HG03097 (cell line): Measurements from ENCODE around the gene MSRB3.
"Not testable (repeated sequence)": the region's sequence is repeated elsewhere in the genome, so short reads cannot be mapped to it uniquely, and the experiment has no call there.

ENCODE experiments used
- ATAC-seq: cut with Tn5 transposase; IDR thresholded peaks from one replicate; pipeline ENCODE4 v1.9.1; 2021; ENCODE audit not compliant: unreplicated experiment, low FRiP score

MSRB3 gene

DNA sequence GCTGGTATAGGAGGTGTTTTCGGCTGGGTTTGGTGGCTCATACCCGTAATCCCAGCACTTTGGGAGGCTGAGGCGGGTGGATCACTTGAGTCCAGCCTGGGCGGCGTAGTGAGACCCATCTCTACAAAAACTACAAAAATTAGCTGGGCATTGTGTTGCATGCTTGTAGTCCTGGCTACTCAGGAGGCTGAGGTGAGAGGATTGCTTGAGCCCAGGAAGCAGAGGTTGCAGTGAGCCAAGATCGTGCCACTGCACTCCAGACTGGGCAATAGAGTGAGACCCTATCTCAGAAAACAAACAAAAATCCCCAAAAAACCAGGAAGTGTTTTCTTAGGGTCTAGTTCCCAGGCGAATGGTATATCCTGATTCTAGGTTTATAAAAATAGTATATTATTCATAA, 7.0 kb downstream of the MSRB3 start:
- ATAC-seq, result not testable (repeated sequence)

DNA sequence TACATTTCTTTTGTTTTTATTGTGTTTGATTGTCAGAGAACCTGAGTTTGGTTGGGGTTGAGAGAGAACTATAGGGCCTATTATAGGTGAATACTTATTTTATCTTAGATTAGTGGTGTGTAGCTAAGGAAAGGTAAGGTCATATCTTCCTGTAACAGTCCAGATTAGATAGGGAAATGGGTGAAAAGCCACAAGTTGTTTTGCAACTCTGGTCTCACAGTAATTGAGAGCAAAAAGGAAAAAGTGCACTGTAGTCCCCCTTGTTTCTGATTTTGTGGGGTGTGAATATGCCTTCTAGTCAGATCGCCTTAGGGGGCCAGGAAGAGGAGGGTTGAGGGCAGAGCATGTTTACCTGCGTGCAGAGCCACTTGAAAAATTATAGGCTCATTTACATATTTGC, 8.9 kb downstream of the MSRB3 start:
- ATAC-seq, result no peak

DNA sequence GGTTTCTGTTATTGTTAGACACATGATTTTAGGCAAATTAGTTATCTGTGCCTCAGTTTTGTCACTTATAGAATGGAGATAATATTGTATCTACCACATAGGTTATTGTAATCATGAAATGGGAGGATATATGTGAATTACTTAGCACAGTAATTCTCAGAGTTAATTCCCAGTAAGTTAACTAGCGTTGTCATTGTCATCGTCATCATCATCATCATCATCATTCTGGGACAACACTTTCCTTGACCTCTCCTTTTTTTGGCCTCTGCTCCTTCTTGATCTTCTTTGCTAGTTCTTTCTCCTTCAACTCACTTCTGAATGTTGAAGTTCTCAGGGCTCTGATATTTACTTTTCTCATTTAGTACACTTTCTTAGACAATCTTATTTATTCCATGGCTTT, 13.8 kb downstream of the MSRB3 start:
- ATAC-seq, result no peak

DNA sequence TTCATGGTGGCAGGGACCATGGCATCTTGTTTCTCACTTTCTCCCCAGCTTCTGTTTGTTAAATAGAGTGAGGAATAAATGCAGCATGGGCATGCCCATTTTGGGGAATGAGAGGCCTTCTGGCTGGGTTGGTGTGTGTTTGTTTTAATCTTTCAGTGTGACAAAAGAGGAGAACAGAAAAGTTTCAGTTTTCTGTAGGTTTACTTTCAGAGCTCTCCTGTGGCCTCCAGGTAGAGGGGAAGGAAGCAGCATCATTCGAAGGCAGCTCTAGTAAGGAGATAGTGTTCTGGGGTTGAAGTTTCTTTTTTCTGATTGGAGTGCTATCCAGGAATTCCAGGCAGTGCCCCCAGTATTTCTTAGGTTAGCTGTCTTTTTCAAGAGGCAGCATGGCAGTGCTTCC, 15.3 kb downstream of the MSRB3 start:
- no peak for ATAC-seq

DNA sequence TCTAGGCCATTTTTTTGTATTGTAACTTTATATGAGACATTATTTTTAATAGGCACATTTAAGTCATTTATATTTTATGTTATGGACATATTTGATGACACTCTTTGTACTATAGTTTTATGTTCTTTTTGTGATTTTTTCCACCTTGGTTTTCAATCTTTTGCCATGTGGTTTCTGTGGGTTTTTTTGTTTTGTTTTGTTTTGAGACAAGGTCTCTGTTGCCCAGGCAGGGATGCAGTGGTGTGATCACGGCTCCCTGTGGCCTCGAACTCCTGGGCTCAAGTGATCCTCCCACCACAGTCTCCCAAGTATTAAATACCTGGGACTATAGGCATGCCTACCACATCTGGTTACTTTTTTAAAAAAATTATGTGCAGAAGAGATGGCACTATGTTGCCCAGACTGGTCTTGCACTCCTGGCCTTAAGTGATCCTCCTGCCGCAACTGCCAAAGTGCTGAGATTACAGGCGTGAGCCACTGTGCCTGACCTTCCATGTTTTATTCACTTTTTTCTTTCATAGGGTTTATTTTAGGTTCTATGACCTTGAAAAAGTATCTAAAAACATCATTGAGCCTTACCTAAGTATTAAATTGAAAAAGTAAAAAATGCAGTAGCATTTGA, 16.3 kb downstream of the MSRB3 start:
- ATAC-seq, result no peak

DNA sequence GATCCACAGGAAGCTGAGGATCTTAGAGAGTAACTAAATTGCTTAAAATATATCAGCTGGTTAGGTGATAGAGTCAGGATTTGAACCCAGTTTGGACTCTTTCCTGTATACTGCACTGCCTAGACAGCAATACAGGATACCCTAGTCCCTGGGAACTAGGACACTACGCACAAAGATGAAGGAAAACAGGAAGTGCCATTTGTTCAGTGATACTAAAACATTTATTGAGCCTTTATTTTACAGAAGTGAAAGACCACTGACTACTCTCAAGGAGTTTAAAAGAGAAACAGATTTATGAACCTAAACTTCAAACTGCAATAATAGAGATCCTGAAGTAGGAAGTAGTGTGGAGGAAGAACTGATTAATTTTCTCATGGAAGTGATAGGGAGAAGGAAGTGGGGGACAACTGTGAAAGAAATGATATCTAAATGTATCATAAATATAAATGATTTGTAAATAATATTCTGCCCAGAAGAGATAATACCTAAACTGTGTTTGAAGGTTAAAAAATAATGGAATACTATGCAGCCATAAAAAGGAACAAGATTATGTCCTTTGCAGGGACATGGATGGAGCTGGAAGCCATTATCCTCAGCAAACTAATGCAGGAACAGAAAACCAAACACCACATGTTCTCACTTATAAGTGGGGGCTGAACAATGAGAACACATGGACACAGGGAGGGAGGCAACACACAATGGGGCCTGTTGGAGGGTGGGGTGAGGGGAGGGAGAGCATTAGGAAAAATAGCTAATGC, 18.2 kb downstream of the MSRB3 start:
- ATAC-seq, result no peak

DNA sequence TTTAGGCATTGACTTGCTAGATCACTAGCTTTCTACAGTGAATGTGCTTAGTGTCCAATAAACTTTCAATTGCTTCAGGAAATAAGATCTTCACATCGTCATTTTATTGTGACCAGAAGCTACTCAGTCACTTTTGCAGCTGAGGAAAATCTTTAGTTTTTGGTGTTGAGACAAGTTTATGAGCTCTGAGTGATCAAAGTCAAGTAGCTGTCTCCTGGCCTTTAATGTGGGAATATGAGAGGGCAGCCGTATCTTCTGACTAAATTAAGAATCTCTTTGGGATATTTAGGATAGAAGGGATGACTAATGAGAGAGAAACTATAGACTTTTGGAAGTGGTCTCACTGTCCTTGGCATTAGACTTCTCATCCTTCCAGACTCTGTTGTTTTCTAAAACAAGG, 21.6 kb downstream of the MSRB3 start:
- ATAC-seq, result no peak

DNA sequence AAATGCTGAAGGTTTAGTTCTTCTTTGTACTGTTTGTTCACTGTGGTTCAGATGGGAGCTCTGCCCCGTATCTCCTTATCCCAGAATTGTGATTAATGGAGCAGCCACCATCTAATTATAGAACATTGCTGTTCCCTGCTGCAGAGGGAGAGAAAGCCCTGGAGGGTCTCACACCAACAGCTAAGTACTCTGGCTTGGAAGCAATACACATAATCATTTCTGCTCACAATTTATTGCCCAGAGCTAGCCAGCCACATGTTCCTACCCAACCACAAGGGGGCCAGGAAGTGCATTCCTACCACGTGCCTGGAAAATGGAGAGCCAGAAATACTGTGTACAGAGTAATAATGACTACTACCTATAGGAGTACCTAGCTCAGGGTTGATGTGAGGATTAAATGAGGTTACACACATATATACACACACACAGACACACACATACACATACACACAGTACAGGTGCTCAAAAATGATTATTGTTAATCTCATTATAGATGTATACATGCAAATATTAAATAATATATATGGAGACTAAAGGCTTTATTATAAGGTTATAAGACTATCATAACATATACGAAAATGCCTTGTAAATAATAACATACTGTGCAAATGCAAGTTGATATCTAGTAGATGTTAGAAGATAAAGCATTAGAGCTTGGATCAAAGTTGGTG, 22.3 kb downstream of the MSRB3 start:
- no peak for ATAC-seq

DNA sequence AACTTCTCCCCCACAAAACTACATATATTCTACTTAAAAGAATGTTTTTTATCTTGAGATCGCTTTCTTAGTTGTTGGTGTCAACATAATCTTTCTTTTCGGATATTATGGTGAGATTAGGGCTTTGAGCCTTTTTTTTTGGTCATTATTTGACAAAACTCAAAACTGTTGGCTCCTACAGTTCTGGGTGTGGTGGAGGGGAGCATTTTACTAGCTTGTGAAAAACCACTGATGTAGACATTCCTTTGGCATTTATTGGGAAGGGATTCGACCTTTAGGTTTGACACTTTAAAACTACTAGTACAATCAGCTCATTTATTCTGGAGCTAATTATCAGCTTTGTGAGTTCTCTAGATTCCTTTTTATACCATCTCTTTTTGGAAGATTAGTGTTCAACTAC, 24.4 kb downstream of the MSRB3 start:
- ATAC-seq, result no peak

DNA sequence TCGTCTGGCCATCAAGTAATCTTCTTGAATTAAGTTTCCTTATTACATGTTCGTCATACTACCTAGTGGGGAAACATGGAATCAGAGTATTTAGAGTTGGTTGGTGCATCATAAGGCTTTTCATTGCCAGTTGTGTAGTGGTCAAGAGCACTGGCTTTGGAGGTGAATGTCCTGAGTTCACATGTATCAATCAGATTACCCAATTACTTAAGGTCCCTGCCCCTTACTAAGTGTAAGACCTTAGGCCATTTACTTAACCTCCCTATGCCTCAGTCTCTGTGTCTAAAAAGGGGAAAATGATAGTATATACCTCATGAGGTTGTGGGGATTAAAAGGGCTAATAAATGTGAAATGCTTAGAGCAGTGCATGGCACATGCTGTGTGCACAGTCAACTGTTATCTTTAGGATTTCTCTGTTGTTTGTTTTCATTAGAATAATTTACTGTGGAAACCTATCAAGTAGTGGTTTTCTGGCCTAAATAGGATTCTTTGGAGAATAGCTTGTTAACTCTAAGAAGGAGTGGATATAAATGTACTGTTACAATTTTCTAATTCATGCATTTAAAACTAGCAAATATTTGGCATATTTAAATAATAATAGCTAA, 27.0 kb downstream of the MSRB3 start:
- ATAC-seq, result no peak

DNA sequence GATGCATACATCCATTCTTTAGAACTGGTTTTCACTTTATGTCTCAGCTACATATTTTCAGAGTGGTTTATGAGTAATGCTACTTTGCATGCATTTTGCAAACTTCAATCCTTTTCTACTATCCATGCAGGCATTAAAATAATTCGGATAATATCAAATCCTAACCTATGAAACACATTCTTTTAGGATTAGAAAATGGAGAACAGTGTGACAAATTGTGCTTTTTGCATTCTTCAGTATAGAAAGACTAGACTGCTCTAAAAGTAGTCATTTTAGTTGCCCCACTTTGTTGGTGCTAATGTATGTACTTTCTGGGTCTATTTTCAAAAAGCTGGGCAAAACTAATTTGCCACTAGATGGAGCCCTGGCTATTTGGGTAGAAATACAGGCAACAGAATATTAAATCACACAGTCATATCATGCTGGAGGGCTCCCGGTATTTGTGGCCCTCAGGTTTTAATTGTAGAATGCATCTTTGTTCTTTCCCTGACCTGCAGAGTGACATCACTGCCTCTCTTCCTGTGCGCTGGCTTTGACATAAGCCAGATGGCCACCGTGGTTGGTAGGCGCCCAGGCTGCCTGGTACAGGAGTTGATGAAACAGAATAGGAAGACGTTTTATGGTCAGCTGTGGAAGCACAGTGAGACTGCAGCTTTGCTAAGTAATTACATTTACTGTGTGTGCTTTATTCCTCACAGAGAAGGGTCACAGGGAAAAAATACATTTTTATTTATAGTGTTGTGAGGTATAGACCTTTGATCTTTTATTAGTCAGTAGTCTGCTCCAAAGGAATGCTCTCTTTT, 28.1 kb downstream of the MSRB3 start:
- no peak for ATAC-seq

DNA sequence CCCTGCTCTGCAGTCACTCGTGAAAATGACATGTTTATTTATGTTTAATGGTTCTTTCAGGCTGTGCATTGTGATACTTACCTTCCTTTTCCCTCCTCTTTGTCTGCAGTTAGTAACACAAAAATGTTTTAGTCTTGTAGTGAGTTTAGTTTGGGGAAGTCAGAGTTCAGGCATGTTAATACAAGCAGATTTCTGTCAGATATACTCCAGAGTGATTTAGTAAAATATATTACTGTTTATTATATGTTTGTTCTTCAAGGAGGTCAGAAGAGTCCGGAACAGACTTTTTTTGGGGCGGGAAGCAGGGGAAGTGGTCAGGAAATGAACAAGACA, 28.7 kb downstream of the MSRB3 start:
- no peak for ATAC-seq

DNA sequence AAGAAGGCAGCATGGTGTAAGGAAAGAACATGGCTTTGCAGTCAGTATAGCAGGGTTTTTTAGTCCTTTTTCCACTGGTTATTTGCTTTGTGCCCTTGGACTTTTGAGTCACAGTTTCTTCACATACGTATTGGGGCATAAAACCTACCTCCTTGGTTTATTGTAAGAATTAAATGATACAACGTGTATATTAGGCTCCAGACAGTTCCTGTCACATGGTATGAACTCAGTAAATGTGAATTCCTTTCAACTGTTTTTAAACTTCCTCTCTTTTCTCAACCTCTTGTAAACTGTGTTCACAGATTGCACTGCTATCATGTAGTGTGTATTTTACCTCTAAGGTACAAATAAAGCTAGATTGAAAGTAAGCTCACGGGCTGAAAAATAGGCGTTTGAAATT, 29.5 kb downstream of the MSRB3 start:
- no peak for ATAC-seq

DNA sequence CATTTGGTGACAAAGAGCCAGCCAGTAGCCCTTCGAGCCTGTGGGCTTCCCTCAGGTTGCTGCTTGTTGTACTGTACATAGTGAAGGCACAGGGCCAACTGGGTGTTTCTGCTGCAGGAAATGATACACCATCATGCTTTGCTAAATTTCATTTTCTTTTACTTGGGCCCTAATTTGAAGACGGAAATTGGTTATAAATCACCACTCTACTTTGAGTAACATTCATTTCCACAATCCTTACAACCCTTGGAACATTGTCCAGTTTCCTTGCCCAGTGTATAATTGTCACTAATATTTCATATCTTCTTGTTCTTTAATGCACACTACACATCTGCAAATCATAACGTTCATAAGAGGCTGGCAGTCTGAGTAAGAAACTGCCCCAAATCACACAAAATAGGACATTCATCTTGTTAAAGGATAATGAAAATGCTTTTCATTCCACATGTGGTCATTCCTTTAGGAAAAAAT, 30.2 kb downstream of the MSRB3 start:
- ATAC-seq, result no peak

DNA sequence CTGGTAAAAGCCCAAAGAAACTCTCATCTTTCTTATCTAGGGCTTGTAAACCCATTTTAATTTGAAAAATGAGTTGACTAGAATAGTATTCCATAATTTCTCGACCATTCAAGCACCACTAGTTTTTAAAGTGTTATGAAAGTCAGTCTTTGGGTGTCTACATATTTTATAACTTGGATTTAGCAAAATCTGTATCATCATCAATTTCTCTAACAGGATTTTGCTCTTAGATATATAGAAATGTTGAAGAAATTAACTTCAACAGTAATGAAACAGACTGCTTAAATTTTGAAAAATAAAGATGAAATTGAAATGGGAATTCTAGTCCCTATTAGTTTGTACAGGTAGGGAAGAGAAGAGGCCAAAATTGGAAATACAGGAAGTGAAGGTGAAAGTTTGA, 32.8 kb downstream of the MSRB3 start:
- no peak for ATAC-seq

DNA sequence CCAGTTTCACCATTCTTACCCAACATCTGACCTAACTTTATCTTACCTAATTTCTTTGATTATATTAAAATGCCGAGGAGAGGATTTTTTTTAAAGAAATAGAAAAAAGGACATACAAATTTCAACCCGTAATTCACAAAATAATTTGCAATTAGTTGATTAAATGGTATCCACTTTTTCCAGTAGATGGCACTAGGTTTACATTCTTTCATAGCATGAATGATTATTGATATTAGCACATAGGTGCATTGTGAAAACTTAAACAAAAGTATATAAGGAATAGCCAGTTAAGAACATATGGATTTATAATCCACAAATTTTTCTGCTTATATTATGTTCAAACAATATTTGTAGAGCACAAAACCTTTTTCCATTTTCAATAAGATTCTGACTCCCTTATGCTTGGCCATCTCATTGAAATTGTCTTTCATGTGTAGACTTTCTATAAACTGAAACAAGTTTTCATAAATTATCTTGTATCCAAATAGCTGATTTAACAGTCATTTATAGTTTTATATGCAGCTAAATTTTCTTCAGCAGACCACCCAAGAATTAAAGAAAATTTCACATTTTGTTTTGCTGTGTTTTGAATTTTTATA, 35.3 kb downstream of the MSRB3 start:
- no peak for ATAC-seq

DNA sequence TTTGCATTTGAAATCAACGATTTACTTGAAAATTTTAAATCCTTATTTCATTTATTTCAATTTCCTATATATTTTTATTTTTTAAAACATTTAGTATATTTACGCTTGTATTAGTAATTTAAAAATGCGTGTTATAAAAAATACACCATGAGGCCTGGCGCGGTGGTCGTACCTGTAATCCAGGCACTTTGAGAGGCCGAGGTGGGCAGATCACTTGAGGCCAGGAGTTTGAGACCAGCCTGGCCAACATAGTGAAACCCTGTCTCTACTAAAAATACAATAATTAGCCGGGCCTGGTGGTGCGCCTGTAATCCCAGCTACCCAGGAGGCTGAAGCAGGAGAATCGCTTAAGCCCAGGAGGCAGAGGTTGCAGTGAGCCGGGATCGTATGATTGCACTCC, 36.8 kb downstream of the MSRB3 start:
- not testable (repeated sequence) for ATAC-seq

DNA sequence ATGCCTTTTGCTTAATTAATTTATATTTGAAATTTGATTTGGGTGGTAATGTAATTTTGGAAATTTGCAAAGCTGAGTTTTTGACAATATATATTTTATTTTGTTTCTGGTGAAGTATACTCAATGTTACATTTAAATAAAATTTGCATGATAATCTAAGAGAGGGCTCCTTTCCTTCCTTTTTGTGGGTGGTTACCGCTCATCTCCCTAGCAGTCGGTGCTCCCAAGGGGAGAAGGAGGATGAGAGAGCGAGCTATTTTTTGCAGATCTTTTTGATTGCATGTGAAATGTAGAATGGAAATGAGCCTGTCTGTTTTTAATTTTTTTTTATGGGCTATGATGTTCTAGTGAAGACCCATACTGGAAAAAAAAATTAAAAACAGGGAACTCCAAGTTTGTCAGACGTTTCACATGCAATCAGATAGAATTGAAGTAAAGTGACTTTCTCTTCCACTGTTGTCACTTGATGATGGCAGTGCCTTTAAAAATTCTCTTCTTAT, 39.8 kb downstream of the MSRB3 start:
- no peak for ATAC-seq

DNA sequence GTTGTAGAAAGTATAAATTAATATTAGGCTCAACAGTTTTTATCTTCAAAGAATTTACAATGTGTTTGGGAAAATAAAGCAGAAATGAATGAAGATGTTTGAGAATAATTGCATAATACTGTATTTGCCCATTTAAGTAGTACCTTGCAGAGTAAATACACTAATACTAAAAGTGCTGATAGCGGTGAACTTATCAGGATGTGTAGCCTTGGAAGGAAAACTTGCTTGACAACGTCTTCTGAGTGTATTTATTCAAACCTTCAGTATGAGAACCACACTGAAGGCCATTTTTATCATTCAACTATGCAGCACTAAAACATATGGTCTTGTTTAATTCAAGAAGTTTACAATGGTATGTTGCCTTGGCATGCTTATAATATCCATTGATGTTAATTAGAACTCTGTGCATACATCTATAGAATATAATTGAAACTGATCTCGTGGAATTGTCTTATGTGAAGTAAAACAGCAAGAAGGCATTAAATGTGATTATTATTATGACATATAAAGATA, 41.3 kb downstream of the MSRB3 start:
- no peak for ATAC-seq

DNA sequence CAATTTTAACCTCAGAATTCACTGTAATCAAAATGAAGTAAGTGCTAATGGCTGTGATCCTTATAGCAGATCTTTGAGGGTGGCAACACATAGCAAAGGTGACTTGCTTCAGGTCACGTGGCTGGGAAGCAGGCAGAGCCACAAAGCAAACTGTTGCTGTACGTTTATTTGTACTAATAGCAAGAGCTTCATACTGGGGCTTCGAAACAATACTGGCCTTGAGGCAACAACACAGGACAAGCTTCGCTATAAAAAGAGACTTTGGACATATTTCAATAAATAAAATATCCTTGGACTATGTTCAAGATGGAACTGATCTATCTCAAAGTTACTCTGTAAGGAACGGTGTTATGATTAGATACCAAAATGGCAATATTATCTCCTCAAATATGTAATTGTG, 44.6 kb downstream of the MSRB3 start:
- ATAC-seq, result no peak
